ENCODE results near the gene BFSP1.

Gene BFSP1

DNA sequence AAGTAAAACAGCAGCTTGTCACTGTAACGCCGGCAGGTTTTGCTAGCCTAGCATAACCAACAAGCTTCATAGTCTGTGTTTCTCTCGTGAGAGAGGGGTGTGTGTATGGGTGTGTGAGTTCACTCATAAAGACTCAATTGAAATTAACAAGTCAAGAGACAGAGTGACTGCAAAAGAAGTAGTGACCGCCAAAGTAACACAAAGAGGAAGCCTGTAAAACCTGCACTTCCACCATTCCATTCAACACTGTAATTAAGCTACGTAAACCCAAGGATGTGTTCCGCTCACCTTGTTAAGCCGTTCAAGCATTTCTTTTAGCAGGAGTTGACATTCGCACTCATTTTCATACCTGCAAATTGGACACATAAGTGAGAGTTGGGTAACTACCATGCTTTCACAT is 6.6 kb downstream of the BFSP1 start:
- no peak overlapping the region for H3K27ac ChIP-seq (ENCODE audit: low read depth, low read length)
- peaks cover 0 to under 1% of the 10 kb centered on the region in 2 donors for H3K27me3 ChIP-seq (ENCODE audit: control insufficient read depth in 1 of 2, insufficient read depth in 2 of 2, low read length in 2 of 2)
- no peak overlapping the region for H3K9ac ChIP-seq (ENCODE audit: low read depth in 1 of 2, low read length in 2 of 2)

GRCh38 chr20:17523326-17523725 is 7.9 kb downstream of the BFSP1 start:
- Histone ChIP-seq H3K4me1 (ENCODE audit: control insufficient read depth in 1 of 2, insufficient read depth in 2 of 2, low read length in 2 of 2) (no peaks in the 10 kb centered on the region), H3K9me3 (ENCODE audit: control insufficient read depth in 1 of 2, low read length in 2 of 2) (no peaks in the 10 kb centered on the region), H3K36me3 (ENCODE audit: control insufficient read depth in 1 of 2, insufficient read depth in 2 of 2, low read length in 2 of 2) (no peaks in the 10 kb centered on the region), H3K9ac (ENCODE audit: low read depth in 1 of 2, low read length in 2 of 2) (no peak overlapping the region), H3K27me3 (ENCODE audit: control insufficient read depth in 1 of 2, insufficient read depth in 2 of 2, low read length in 2 of 2) (no peaks in the 10 kb centered on the region), H3K27ac (ENCODE audit: low read depth, low read length) (no peak overlapping the region), H3K4me3 (ENCODE audit: low read depth in 1 of 2, low read length in 2 of 2) (no peak overlapping the region)

More for the DNA sequence above, 6.6 kb downstream of the BFSP1 start:
- H3K9me3 ChIP-seq (ENCODE audit: control insufficient read depth in 1 of 2, low read length in 2 of 2), result no peaks in the 10 kb centered on the region
- no peak overlapping the region for H3K4me3 ChIP-seq (ENCODE audit: low read depth in 1 of 2, low read length in 2 of 2)
- no peaks in the 10 kb centered on the region for H3K36me3 ChIP-seq (ENCODE audit: control insufficient read depth in 1 of 2, insufficient read depth in 2 of 2, low read length in 2 of 2)
- no peaks in the 10 kb centered on the region for H3K4me1 ChIP-seq (ENCODE audit: control insufficient read depth in 1 of 2, insufficient read depth in 2 of 2, low read length in 2 of 2)

DNA sequence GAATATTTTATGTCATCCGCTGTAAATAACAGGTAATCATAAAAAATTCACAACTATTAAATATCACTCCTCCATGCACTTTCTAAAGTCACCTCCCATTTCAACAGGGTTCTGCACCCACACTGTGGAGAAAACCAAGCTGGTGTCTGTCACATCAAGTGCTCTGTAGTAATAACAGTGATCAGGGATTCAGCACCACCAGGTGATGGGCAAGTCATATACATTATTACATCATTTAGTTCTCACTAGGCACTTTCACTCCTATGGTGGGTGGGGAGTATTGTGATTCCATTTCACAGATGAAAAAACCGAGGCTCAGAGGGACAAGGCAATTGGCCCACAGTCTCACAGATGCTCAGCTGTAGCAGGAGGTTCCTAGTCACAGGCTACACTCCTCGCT is 8.7 kb downstream of the BFSP1 start:
- no peaks in the 10 kb centered on the region for H3K27me3 ChIP-seq (ENCODE audit: control insufficient read depth in 1 of 2, insufficient read depth in 2 of 2, low read length in 2 of 2)
- no peak overlapping the region for H3K4me3 ChIP-seq (ENCODE audit: low read depth in 1 of 2, low read length in 2 of 2)
- H3K9me3 ChIP-seq (ENCODE audit: control insufficient read depth in 1 of 2, low read length in 2 of 2), result no peaks in the 10 kb centered on the region

DNA sequence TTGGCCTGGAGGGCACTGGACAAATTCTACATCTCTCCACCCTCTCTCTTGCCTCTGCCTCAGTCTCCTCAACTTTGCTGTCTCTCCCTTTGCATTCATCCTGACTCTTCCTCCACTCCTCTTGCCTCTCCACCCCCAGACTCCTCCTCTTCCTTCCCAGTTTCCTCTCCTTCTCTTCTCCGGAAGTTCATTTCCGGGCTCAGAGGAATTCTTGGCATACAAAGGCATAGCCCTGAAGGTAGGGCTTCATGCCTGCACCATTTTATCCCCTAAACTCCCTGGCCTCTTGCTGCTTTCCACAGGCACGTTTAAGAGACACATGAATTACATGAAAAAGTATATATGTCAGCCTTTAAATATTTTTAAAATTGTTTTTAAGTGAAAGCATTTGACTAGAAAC is 10.6 kb downstream of the BFSP1 start:
- Histone ChIP-seq H3K9me3 (ENCODE audit: control insufficient read depth in 1 of 2, low read length in 2 of 2) (no peaks in the 10 kb centered on the region), H3K36me3 (ENCODE audit: control insufficient read depth in 1 of 2, insufficient read depth in 2 of 2, low read length in 2 of 2) (no peaks in the 10 kb centered on the region), H3K27ac (ENCODE audit: low read depth, low read length) (no peak overlapping the region), H3K9ac (ENCODE audit: low read depth in 1 of 2, low read length in 2 of 2) (no peak overlapping the region), H3K4me3 (ENCODE audit: low read depth in 1 of 2, low read length in 2 of 2) (no peak overlapping the region), H3K27me3 (ENCODE audit: control insufficient read depth in 1 of 2, insufficient read depth in 2 of 2, low read length in 2 of 2) (no peaks in the 10 kb centered on the region), H3K4me1 (ENCODE audit: control insufficient read depth in 1 of 2, insufficient read depth in 2 of 2, low read length in 2 of 2) (no peaks in the 10 kb centered on the region)

More for the DNA sequence above, 8.7 kb downstream of the BFSP1 start:
- Histone ChIP-seq H3K9ac (ENCODE audit: low read depth in 1 of 2, low read length in 2 of 2) (no peak overlapping the region), H3K27ac (ENCODE audit: low read depth, low read length) (no peak overlapping the region), H3K4me1 (ENCODE audit: control insufficient read depth in 1 of 2, insufficient read depth in 2 of 2, low read length in 2 of 2) (no peaks in the 10 kb centered on the region), H3K36me3 (ENCODE audit: control insufficient read depth in 1 of 2, insufficient read depth in 2 of 2, low read length in 2 of 2) (no peaks in the 10 kb centered on the region)

DNA sequence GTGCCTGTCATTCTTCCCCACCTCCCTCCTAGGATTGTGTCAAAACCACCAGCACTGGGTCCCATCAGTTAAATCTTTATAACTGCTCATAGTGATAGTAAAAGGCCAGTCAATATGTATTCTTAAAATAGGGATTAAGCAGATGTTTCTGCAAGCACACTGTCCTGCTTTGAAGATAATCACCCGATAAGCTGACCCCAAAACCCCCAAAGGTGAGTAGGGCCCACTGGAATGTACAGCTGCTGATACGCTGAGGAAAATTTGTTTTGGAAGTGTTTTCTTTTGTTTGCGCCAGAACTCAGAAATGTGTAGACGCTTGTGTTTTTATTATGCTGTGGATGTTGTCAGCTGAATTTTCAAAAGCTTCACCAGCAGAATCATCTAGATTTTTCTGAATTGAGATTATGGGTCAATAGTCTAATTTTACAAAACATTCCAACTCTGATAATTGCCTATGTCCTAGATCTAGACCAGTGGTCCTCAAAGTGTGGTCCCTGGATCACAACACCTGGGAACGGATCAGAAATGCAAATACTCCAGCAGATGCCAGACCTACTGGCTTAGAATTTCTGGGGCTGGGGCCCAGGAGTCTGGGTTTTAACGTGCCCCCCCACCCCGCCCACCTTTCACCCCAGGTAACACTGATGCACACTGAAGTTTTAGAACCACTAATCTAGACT is 11.4 kb downstream of the BFSP1 start:
- no peaks in the 10 kb centered on the region for H3K27me3 ChIP-seq (ENCODE audit: control insufficient read depth in 1 of 2, insufficient read depth in 2 of 2, low read length in 2 of 2)
- H3K4me3 ChIP-seq (ENCODE audit: low read depth in 1 of 2, low read length in 2 of 2), result no peak overlapping the region
- H3K27ac ChIP-seq (ENCODE audit: low read depth, low read length), result no peak overlapping the region
- H3K4me1 ChIP-seq (ENCODE audit: control insufficient read depth in 1 of 2, insufficient read depth in 2 of 2, low read length in 2 of 2), result no peaks in the 10 kb centered on the region
- H3K9me3 ChIP-seq (ENCODE audit: control insufficient read depth in 1 of 2, low read length in 2 of 2), result no peaks in the 10 kb centered on the region
- H3K9ac ChIP-seq (ENCODE audit: low read depth in 1 of 2, low read length in 2 of 2), result no peak overlapping the region
- no peaks in the 10 kb centered on the region for H3K36me3 ChIP-seq (ENCODE audit: control insufficient read depth in 1 of 2, insufficient read depth in 2 of 2, low read length in 2 of 2)

GRCh38 chr20:17518339-17519052 is 12.7 kb downstream of the BFSP1 start:
- H3K27ac ChIP-seq (ENCODE audit: low read depth, low read length), result no peak overlapping the region

DNA sequence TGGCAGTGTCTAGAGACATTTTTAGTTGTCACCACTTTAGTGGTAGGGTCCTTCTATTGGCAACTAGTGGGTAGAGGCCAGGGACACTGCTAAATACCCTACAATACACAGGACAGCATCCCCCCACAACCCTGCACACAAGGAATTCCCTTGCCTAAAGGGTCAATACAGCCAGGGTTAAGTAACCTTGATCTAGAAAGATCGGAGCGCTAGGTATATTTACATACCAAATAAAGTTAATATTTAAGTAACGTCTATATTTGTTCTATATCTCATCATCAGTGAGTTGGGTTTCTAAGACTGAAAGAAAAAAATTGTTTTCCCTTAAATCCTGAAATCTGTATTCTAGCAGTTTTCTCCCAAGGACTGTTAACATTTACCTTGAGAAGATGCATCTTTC is 16.1 kb downstream of the BFSP1 start:
- H3K9me3 ChIP-seq (ENCODE audit: control insufficient read depth in 1 of 2, low read length in 2 of 2), result no peaks in the 10 kb centered on the region
- H3K36me3 ChIP-seq (ENCODE audit: control insufficient read depth in 1 of 2, insufficient read depth in 2 of 2, low read length in 2 of 2), result no peaks in the 10 kb centered on the region
- no peak overlapping the region for H3K9ac ChIP-seq (ENCODE audit: low read depth in 1 of 2, low read length in 2 of 2)

More at GRCh38 chr20:17518339-17519052, 12.7 kb downstream of the BFSP1 start:
- Histone ChIP-seq H3K4me3 (ENCODE audit: low read depth in 1 of 2, low read length in 2 of 2) (no peak overlapping the region), H3K36me3 (ENCODE audit: control insufficient read depth in 1 of 2, insufficient read depth in 2 of 2, low read length in 2 of 2) (no peaks in the 10 kb centered on the region), H3K27me3 (ENCODE audit: control insufficient read depth in 1 of 2, insufficient read depth in 2 of 2, low read length in 2 of 2) (no peaks in the 10 kb centered on the region), H3K9ac (ENCODE audit: low read depth in 1 of 2, low read length in 2 of 2) (no peak overlapping the region), H3K9me3 (ENCODE audit: control insufficient read depth in 1 of 2, low read length in 2 of 2) (no peaks in the 10 kb centered on the region), H3K4me1 (ENCODE audit: control insufficient read depth in 1 of 2, insufficient read depth in 2 of 2, low read length in 2 of 2) (no peaks in the 10 kb centered on the region)

GRCh38 chr20:17513939-17514338 is 17.2 kb downstream of the BFSP1 start:
- Histone ChIP-seq H3K4me1 (ENCODE audit: control insufficient read depth in 1 of 2, insufficient read depth in 2 of 2, low read length in 2 of 2) (no peaks in the 10 kb centered on the region), H3K27ac (ENCODE audit: low read depth, low read length) (no peak overlapping the region), H3K27me3 (ENCODE audit: control insufficient read depth in 1 of 2, insufficient read depth in 2 of 2, low read length in 2 of 2) (no peaks in the 10 kb centered on the region), H3K9me3 (ENCODE audit: control insufficient read depth in 1 of 2, low read length in 2 of 2) (no peaks in the 10 kb centered on the region), H3K36me3 (ENCODE audit: control insufficient read depth in 1 of 2, insufficient read depth in 2 of 2, low read length in 2 of 2) (no peaks in the 10 kb centered on the region), H3K4me3 (ENCODE audit: low read depth in 1 of 2, low read length in 2 of 2) (no peak overlapping the region), H3K9ac (ENCODE audit: low read depth in 1 of 2, low read length in 2 of 2) (no peak overlapping the region)

More for the DNA sequence above, 16.1 kb downstream of the BFSP1 start:
- H3K27ac ChIP-seq (ENCODE audit: low read depth, low read length), result no peak overlapping the region
- H3K4me3 ChIP-seq (ENCODE audit: low read depth in 1 of 2, low read length in 2 of 2), result no peak overlapping the region
- no peaks in the 10 kb centered on the region for H3K27me3 ChIP-seq (ENCODE audit: control insufficient read depth in 1 of 2, insufficient read depth in 2 of 2, low read length in 2 of 2)
- H3K4me1 ChIP-seq (ENCODE audit: control insufficient read depth in 1 of 2, insufficient read depth in 2 of 2, low read length in 2 of 2), result no peaks in the 10 kb centered on the region

DNA sequence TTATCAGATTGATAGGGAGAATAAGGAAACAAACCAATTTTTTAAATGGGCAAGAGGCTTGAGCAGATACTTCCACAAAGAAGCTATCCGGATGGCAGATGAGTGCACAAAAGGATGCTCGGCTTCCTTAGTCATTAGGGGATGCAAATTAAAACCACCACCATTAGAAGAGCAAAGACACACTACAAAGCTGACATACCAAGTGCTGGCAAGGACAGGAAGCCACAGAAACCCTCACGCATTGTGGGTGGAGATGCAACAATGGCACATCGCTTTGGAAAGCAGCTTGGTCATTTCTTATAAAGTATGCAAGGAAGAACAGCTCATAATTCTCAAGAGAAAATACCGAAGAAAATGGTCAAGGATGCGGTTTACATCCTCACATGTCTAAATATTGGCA is 19.8 kb downstream of the BFSP1 start:
- no peak overlapping the region for H3K9ac ChIP-seq (ENCODE audit: low read depth in 1 of 2, low read length in 2 of 2)

GRCh38 chr20:17510548-17510947 is 20.6 kb downstream of the BFSP1 start:
- H3K4me3 ChIP-seq (ENCODE audit: low read depth in 1 of 2, low read length in 2 of 2), result no peak overlapping the region
- H3K36me3 ChIP-seq (ENCODE audit: control insufficient read depth in 1 of 2, insufficient read depth in 2 of 2, low read length in 2 of 2), result no peaks in the 10 kb centered on the region
- no peaks in the 10 kb centered on the region for H3K27me3 ChIP-seq (ENCODE audit: control insufficient read depth in 1 of 2, insufficient read depth in 2 of 2, low read length in 2 of 2)
- no peak overlapping the region for H3K9ac ChIP-seq (ENCODE audit: low read depth in 1 of 2, low read length in 2 of 2)
- H3K4me1 ChIP-seq (ENCODE audit: control insufficient read depth in 1 of 2, insufficient read depth in 2 of 2, low read length in 2 of 2), result peaks cover 0 to 2% of the 10 kb centered on the region in 2 donors
- H3K27ac ChIP-seq (ENCODE audit: low read depth, low read length), result no peak overlapping the region
- H3K9me3 ChIP-seq (ENCODE audit: control insufficient read depth in 1 of 2, low read length in 2 of 2), result no peaks in the 10 kb centered on the region

More for the DNA sequence above, 19.8 kb downstream of the BFSP1 start:
- Histone ChIP-seq H3K36me3 (ENCODE audit: control insufficient read depth in 1 of 2, insufficient read depth in 2 of 2, low read length in 2 of 2) (no peaks in the 10 kb centered on the region), H3K4me1 (ENCODE audit: control insufficient read depth in 1 of 2, insufficient read depth in 2 of 2, low read length in 2 of 2) (no peaks in the 10 kb centered on the region), H3K4me3 (ENCODE audit: low read depth in 1 of 2, low read length in 2 of 2) (no peak overlapping the region), H3K27me3 (ENCODE audit: control insufficient read depth in 1 of 2, insufficient read depth in 2 of 2, low read length in 2 of 2) (no peaks in the 10 kb centered on the region), H3K9me3 (ENCODE audit: control insufficient read depth in 1 of 2, low read length in 2 of 2) (no peaks in the 10 kb centered on the region), H3K27ac (ENCODE audit: low read depth, low read length) (no peak overlapping the region)
